ENCODE data around the gene CREB5.
"Not testable (repeated sequence)": the region's sequence is repeated elsewhere in the genome, so short reads cannot be mapped to it uniquely, and the experiment has no call there.

CREB5 gene

DNA sequence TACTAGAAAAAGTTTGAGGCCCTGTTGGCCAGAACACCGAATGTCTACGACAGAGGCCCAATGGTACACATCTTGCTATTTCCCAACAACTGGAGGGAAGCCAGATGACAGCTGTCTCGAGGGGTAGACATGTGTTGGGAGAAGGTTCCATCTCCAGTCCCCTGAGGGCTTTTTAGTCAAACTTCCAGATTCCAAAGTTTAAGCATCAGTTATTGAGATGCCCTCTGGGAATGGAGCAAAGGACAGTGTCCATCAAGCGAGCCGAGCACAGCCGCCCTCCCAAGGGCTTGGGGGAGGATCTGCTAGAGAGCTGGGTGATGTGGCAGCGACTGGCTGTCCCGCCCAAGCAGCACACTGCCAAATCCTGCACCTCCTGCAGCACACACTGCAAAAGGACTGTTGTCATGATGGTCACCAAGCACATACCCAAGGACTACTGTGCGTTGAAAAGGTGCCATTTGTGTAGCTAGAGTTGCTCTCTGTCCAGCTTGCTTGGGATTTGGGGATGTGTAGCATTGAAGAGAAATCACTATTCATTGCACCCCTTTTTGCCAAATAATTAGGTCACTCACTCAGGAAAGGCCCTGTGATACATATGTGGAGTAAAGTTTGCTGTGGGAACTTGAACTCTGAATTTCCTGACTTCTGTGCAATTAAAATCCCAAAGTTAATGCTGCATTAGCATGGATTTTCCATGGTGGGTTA is 381.2 kb downstream of the CREB5 start:
- no peak for FAIRE-seq

DNA sequence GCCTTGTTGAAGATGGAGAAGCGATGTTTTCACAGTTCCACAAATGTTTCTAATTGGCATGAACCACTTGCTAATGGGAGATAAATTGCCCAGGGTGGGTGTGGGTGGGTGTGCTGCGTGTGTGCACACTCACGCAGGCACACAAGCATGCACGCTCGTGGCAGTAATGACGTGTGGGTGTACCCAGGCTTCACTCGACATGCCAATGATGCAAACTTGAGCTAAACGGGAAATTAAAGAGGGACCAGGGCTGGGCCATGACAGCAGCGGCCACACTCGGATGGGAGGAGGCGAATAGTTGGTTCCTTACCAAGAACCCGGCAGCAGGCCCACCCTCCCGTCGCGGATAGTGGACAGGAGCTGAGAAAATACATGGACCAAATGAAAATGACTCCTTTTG is 386.0 kb downstream of the CREB5 start:
- no peak for FAIRE-seq

DNA sequence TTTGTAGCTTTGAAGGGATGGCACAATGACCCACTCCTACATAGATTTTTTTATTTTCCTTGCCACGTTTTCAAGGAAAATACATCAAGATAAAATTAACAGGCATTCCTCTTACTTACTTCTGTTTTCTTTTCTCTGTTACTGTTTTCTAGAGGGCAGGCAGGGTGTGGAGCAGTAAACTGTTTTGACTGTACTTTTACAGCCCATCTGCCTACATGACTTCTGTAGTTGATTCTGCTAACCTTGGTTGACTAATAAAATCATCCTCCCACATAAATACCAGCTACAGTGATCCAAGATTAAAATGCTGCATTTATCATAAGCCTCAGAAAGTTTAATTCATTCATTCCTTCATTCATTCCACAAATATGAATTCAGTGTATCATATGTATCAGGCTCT is 387.3 kb downstream of the CREB5 start:
- FAIRE-seq = no peak

DNA sequence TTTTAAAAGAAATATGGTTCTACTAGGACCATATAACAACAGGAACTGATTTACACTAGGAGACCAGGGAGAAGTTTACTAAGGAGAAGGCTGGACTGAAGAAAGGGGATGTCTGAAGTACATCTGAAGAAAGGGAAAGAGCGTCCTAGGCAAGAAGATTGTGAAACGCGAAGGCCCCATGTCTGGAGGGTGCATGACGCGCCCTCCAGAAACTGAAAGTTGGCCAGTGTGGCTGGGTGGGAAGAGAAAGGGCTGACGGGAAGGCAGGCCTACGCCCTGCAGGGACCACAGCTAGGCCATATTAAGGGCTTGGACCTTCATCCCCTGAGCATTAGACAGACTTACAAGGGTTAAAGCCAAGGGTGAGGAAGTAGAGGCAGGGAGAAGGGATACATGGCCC is 387.8 kb downstream of the CREB5 start:
- FAIRE-seq = no peak

DNA sequence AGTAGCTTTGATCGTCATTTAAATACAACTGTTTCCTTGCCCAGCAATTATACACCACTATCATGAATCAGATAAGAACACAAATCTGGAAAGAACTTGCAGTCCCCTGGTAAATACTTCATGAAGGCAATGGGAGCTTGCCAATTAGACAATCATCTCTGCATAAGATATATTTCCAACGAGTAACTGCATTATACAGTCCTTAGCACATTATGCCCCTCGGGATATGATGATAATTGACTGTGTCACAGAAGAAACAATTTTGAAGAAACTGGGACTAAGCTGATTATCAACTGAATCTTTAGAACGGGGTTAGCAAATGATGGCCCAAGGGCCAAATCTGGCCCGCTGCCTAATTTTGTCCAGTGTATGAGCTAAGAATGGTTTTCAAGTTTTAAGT is 390.1 kb downstream of the CREB5 start:
- FAIRE-seq = no peak

- no peak for FAIRE-seq
These were observed 391.8 kb downstream of the CREB5 start for GRCh38 chr7:28804157-28804556.

DNA sequence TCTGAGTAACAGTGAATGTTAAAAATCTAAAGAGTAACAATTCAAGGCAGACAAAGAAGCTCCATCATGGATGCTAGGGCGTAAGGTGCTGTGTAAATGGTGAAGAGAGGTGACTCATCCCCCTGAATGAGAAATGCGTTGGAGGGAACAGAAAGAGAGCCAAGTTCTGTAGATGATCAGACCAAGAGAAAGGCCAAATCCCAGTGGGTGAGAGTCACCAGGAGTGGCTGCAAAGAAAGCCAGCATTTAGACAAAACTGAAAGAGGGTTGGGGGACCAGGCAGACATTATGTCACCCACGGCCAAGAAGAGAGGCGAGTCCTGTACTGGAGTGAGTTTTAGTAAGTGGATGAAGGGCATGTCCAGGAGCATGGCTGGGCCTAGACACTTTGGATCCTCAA is 392.7 kb downstream of the CREB5 start:
- no peak for FAIRE-seq

DNA sequence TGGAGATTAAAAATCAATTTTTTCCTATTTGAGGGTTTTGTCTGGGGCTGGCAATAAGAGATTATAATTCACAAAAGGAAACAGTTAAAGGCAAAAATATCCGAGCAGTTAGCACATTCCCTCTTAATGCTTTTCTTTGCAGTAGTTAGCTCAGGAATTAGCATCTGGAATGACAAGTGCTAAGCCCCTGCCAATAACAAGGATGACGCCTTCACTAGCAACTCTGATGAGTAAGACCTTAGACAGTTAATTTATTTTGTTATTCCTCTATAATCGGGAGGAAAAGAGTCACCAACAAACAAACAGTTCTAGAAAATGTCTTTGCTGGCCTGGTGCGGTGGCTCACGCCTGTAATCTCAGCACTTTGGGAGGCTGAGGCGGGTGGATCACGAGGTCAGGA is 394.5 kb downstream of the CREB5 start:
- no peak for FAIRE-seq

DNA sequence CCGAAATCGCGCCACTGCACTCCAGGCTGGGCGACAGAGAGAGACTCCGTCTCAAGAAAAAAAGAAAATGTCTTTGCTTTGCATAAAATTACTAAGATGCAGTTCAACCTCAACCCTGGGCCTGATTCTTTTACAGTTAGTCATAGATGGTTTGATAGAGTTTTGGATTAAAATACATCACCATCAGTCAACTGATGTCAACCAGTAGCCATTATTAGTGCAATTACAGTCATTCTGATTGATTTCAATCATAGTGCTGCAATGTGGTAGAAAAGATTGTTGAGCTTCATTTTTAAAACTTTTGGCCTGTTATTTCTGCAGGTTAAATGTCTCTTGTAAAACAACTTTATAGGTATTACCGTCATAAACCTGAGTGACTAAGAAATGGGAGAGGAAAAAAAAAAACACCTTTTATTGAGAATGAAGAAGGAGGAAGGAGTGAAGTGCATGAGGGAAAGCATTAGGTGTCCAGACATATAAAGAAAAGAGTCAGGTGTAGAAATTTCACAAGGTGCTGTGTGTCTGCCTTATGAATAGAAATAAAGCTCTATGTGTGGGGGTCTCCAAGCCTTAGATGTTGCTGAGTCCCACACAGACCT is 395.2 kb downstream of the CREB5 start:
- no peak for FAIRE-seq

DNA sequence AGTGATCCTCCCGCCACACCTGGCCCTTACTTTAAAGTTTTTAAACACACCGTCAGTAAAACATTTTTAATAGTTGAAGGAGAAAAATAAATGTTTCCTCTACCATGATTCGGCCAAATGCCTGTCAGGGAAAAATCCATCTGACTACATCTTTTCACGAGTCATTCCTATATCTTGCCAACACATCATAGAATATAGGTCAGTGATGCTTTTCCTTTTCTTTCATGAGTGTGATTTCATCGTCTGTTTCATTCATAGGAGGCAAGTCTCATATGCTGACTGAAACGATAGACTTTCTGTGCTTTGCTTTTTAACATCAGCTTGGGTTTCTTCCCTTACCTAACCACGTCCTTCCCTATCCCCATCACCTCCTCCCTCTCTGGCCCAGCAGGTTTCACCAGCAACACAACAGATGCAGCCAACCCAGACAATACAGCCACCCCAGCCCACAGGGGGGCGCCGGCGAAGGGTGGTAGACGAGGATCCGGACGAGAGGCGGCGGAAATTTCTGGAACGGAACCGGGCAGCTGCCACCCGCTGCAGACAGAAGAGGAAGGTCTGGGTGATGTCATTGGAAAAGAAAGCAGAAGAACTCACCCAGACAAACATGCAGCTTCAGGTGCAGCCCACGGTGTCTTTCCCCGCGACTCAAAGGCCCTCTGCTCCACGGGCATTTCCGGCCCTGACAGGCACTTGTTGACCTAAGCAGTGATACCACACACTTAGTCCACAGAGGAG is 396.6 kb downstream of the CREB5 start:
- no peak for FAIRE-seq

DNA sequence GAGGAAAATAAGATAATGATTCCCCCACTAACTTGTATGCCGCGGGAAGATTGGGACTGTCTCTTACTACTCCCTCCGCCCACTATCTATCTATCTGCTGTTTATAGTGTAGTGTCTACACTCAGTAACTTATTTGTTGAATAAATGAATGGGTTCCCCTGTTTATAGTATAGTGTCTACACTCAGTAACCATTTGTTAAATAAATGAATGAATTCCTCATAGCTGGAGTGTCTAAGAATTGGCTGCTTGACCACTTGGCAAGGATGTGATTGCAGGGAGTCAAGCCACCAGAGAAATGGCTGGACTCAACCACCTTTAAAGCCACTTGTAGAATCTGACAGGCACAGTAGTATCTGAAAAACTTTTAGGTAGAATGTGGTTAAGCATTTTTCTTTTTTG is 398.7 kb downstream of the CREB5 start:
- no peak for FAIRE-seq

GRCh38 chr7:28811701-28812430 is 399.5 kb downstream of the CREB5 start:
- no peak for FAIRE-seq

DNA sequence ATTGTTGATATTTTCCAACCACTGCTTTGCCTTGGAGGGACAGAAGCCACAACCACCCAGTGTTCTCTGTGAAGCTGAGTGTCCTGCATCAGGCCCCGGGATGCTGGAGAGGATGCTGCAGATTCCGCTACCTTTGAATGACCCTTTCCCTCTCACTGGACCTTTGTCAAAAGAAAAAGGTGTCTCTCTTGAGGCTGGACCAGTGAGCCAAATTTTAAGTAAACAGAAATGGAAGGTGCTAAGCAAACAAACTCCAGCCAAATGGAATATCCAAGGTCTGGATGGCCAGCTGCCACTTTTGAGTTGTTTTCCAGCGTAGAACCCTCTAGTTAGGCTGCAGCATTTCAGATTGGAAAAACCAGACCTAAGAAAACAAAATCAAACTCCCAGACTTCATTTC is 400.3 kb downstream of the CREB5 start:
- no peak for FAIRE-seq

GRCh38 chr7:28813243-28813962 is 401.1 kb downstream of the CREB5 start:
- no peak for FAIRE-seq

DNA sequence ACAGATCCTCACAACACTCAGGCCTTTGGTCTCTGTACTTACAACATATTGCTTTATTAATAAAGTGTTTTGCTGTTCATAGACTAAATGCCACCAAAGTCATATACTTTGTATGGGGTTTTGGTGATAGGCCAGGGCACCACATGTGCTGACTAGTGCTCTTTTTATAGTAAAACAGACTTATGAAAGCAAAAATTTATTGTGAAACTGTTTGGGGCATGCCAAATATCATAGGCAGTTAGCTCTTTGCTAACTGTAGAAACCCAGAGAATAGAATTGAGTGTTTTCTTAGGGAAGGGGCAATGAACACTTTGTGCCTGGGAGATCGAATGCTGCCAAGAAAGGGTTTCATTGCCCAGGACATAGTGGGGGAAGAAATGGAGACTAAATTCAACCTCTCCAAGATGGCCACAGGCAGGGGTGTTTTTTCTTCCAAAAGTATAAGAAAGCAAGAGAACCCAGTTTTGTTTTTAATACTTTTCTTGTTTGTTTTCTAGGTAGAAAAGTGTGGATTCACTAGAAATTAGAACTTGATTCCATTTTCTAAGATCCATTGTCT is 403.1 kb downstream of the CREB5 start:
- no peak for FAIRE-seq

GRCh38 chr7:28815928-28816373 is 403.6 kb downstream of the CREB5 start:
- FAIRE-seq = no peak

DNA sequence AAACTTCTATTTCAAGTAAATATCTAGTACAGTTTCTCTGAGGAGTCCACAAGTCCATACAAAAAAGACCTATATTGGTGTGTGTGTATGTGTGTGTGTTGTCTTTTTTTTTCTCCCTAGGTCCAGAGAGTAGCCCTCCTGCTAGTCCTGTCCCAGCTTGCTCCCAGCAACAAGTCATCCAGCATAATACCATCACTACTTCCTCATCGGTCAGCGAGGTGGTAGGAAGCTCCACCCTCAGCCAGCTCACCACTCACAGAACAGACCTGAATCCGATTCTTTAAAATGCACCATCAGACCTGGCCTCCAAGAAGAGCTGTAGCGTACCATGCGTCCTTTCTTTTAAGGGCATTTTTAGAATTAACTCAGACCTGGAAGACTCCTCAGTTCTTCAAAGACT is 406.7 kb downstream of the CREB5 start:
- FAIRE-seq = no peak

- no peak for FAIRE-seq
These were observed 411.3 kb downstream of the CREB5 start for GRCh38 chr7:28823582-28823981.

- not testable (repeated sequence) for FAIRE-seq
These were observed 413.6 kb downstream of the CREB5 start for GRCh38 chr7:28825817-28826448.

GRCh38 chr7:28830846-28831245 is 418.5 kb downstream of the CREB5 start:
- FAIRE-seq = no peak

DNA sequence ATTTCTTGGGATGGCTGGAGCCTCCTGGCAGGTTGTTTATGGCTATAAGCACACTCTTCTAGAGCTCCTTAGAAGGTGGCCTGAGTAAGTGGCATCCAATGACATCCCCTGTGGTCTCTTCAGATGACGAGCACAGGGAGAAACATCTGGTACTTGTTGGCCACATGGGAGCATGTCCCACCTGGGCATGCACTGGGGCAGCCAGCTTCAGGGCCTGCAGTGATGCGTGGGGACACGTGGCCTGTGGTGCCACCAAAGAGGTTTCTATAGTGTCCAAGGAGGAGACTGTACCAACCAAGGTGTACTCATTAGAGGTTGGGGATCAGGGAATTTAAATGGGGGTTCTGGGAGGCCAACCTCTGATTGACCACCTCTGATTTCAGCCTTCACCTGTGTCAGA is 420.4 kb downstream of the CREB5 start:
- FAIRE-seq = no peak

DNA sequence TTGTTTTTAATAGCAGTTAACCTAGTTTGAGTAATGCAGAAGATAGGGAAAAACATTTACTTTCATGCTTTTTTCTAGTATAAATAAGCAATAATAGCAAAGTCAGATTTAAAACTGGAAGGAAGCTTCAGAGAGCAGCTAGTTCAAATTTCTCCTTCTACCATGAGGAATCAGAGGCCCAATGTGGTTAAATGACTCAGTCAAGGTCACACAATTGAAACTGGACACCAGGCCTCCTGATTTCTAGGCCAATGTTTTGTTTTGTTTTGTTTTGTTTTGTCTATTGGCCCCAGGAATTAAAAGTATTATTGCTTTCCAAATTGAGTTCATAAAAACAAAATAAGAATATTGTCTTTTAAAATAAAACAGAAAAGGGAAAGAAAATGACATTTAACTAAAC is 423.5 kb downstream of the CREB5 start:
- no peak for FAIRE-seq

All from TTC549 (cell line).